H1 (cell line): ENCODE results near the gene SHISA8. TPM values are rescaled to one million over a fixed set of nuclear protein-coding genes. Genes with fewer than 3 reads are reported as not detected.

ENCODE experiments used
- CTCF ChIA-PET: fragments of 300-600 bp; sonication (Branson Sonifier 250); formaldehyde crosslinking; loops from one replicate; lab custom pipeline; 2021; ENCODE audit not compliant: partially characterized antibody; lab: Charles Lee
- POLR2A ChIA-PET: fragments of 300-600 bp; sonication (Branson Sonifier 250); formaldehyde crosslinking; loops from one replicate; lab custom pipeline; 2021; ENCODE audit warnings: inconsistent platforms; ENCODE audit not compliant: partially characterized antibody; lab: Charles Lee
- DNase-seq, 2 experiments: peaks; one replicate each; pipeline versions ENCODE4 v3.0.0 to v3.0.0-alpha.2; 2010 to 2022; ENCODE audit warnings: low spot score in 2 of 2, low read depth in 1 of 2, mixed read lengths in 1 of 2
- FAIRE-seq: peaks from 2 replicates; lab custom pipeline; 2011; peaks lifted over from hg19 to GRCh38; lab: Jason Lieb, UNC
- H2AFZ ChIP-seq: 2 replicates; pipeline ENCODE4 v1.8.1; 2012; ENCODE audit warnings: low read length, inconsistent platforms
- H2AK5ac ChIP-seq: 2 replicates; pipeline ENCODE4 v1.6.1; 2013; ENCODE audit warnings: low read depth, low read length
- H2BK120ac ChIP-seq: replicated peaks from 2 replicates; pipeline ENCODE3; 2013; ENCODE audit warnings: low read depth, low read length, inconsistent platforms
- H2BK12ac ChIP-seq: 2 replicates; pipeline ENCODE4 v1.6.1; 2013; ENCODE audit warnings: low read depth, low read length
- H2BK15ac ChIP-seq: 2 replicates; pipeline ENCODE4 v1.6.1; 2013; ENCODE audit warnings: low read length
- H2BK20ac ChIP-seq: 2 replicates; pipeline ENCODE4 v1.6.1; 2013; ENCODE audit warnings: low read length
- H2BK5ac ChIP-seq: 2 replicates; pipeline ENCODE4 v1.6.1; 2013; ENCODE audit warnings: low read depth, low read length
- H3K14ac ChIP-seq: 2 replicates; pipeline ENCODE4 v1.6.1; 2013; ENCODE audit warnings: inconsistent platforms; ENCODE audit not compliant: insufficient read length
- H3K18ac ChIP-seq: 2 replicates; pipeline ENCODE4 v1.6.1; 2013; ENCODE audit warnings: low read length; ENCODE audit errors: extremely low read depth
- H3K23ac ChIP-seq: 2 replicates; pipeline ENCODE4 v1.6.1; 2013; ENCODE audit warnings: inconsistent platforms; ENCODE audit not compliant: insufficient read length
- H3K23me2 ChIP-seq: 2 replicates; pipeline ENCODE4 v1.6.1; 2013; ENCODE audit warnings: low read depth, low read length
- H3K27ac ChIP-seq: 2 replicates; pipeline ENCODE4 v1.6.1; 2011; ENCODE audit warnings: low read depth, low read length, inconsistent platforms
- H3K27me3 ChIP-seq, 4 experiments: replicated peaks in 1 of 4; 1 replicate in 1 of 4; 2 replicates in 3 of 4; pipeline versions ENCODE4 v1.6.1 to v1.8.1; 2011 to 2013; ENCODE audit warnings: low read length in 3 of 4, mild to moderate bottlenecking in 3 of 4, inconsistent platforms in 2 of 4, mixed read lengths in 2 of 4, moderate library complexity in 1 of 4; ENCODE audit not compliant: control insufficient read depth in 3 of 4, insufficient read depth in 3 of 4; ENCODE audit errors: extremely low read depth in 1 of 4
- H3K36me3 ChIP-seq, 4 experiments: 2 replicates each; pipeline versions ENCODE4 v1.6.1 to v1.8.1; 2011 to 2013; ENCODE audit warnings: mild to moderate bottlenecking in 4 of 4, low read length in 3 of 4, moderate library complexity in 2 of 4, control low read depth in 1 of 4, inconsistent platforms in 1 of 4; ENCODE audit not compliant: insufficient read depth in 4 of 4, control insufficient read depth in 2 of 4
- H3K4ac ChIP-seq: replicated peaks from 2 replicates; pipeline ENCODE3; 2013; ENCODE audit warnings: low read length, low read depth, mixed read lengths, inconsistent platforms; ENCODE audit not compliant: insufficient read length
- H3K4me1 ChIP-seq, 4 experiments: replicated peaks in 1 of 4; 1 replicate in 1 of 4; 2 replicates in 3 of 4; pipeline versions ENCODE4 v1.6.1 to v1.8.1; 2011 to 2013; ENCODE audit warnings: low read length in 3 of 4, inconsistent platforms in 2 of 4, mixed read lengths in 1 of 4; ENCODE audit not compliant: insufficient read depth in 4 of 4, control insufficient read depth in 3 of 4
- H3K4me2 ChIP-seq, 2 experiments: 2 replicates each; pipeline versions ENCODE4 v1.6.1 to v1.8.1; 2011 to 2013; ENCODE audit warnings: low read depth in 2 of 2, low read length in 2 of 2, control low read depth in 1 of 2, inconsistent platforms in 1 of 2, mild to moderate bottlenecking in 1 of 2; ENCODE audit not compliant: insufficient read depth in 1 of 2
- H3K4me3 ChIP-seq, 4 experiments: fragments of 200-600, 300-600 bp in 1 of 4; sonication (generic), shearing (Covaris generic), sonication (Bioruptor Twin) in 1 of 4; 2 replicates each; pipeline versions ENCODE4 v1.5.1 to v1.8.1; 2011 to 2016; ENCODE audit warnings: low read length in 4 of 4, low read depth in 3 of 4, control low read depth in 2 of 4, inconsistent platforms in 2 of 4, mild to moderate bottlenecking in 2 of 4, mixed read lengths in 1 of 4, moderate library complexity in 1 of 4; ENCODE audit not compliant: insufficient read depth in 2 of 4; ENCODE audit errors: extremely low read depth in 1 of 4
- H3K56ac ChIP-seq: replicated peaks from 2 replicates; pipeline ENCODE3; 2013; ENCODE audit warnings: low read depth, mild to moderate bottlenecking, mixed read lengths, low read length, inconsistent platforms; ENCODE audit not compliant: insufficient read length
- H3K79me1 ChIP-seq: 2 replicates; pipeline ENCODE4 v1.6.1; 2013; ENCODE audit warnings: low read depth, low read length, control low read depth
- H3K79me2 ChIP-seq, 2 experiments: 2 replicates each; pipeline versions ENCODE4 v1.6.1 to v1.8.1; 2012 to 2013; ENCODE audit warnings: low read length in 2 of 2, mild to moderate bottlenecking in 2 of 2, inconsistent platforms in 1 of 2; ENCODE audit not compliant: insufficient read depth in 2 of 2, control insufficient read depth in 1 of 2
- H3K9ac ChIP-seq, 4 experiments: replicated peaks in 1 of 4; 1 replicate in 1 of 4; 2 replicates in 3 of 4; pipeline versions ENCODE4 v1.6.1 to v1.8.1; 2011 to 2013; ENCODE audit warnings: low read depth in 3 of 4, low read length in 3 of 4, control low read depth in 2 of 4, mild to moderate bottlenecking in 2 of 4, moderate library complexity in 2 of 4, inconsistent platforms in 1 of 4; ENCODE audit errors: extremely low read depth in 1 of 4
- H3K9me3 ChIP-seq, 2 experiments: 2 replicates each; pipeline versions ENCODE4 v1.6.1 to v1.8.1; 2012 to 2013; ENCODE audit warnings: mild to moderate bottlenecking in 2 of 2, moderate library complexity in 2 of 2, control low read depth in 1 of 2, inconsistent platforms in 1 of 2, low read depth in 1 of 2, low read length in 1 of 2, mixed read lengths in 1 of 2; ENCODE audit not compliant: insufficient read depth in 2 of 2
- H4K20me1 ChIP-seq, 2 experiments: replicated peaks in 1 of 2; 2 replicates each; pipeline versions ENCODE3 to v1.8.1; 2011 to 2013; ENCODE audit warnings: inconsistent platforms in 2 of 2, low read length in 2 of 2, mild to moderate bottlenecking in 1 of 2; ENCODE audit not compliant: insufficient read depth in 2 of 2, control insufficient read depth in 1 of 2
- H4K5ac ChIP-seq: 2 replicates; pipeline ENCODE4 v1.6.1; 2013; ENCODE audit warnings: low read length, low read depth, mixed read lengths, inconsistent platforms; ENCODE audit not compliant: insufficient read length
- H4K8ac ChIP-seq: 2 replicates; pipeline ENCODE4 v1.8.0; 2013; ENCODE audit warnings: mild to moderate bottlenecking, moderate library complexity, low read length, inconsistent platforms; ENCODE audit not compliant: insufficient read depth; ENCODE audit errors: extremely low read depth
- H4K91ac ChIP-seq: replicated peaks from 2 replicates; pipeline ENCODE3; 2013; ENCODE audit warnings: low read length, mixed read lengths, inconsistent platforms; ENCODE audit not compliant: insufficient read length
- TAF1 ChIP-seq: IDR thresholded peaks from 2 replicates; pipeline ENCODE4 v1.6.1; 2011; ENCODE audit warnings: mild to moderate bottlenecking, low read depth, low read length
- USF2 ChIP-seq: IDR thresholded peaks from 2 replicates; pipeline ENCODE4 v1.6.1; 2011; ENCODE audit warnings: low read length, improper control_type of control experiment
- WGBS, 2 experiments: shearing (Covaris generic) in 1 of 2; methylation state at CpG; one replicate each; pipeline versions ENCODE4 v1.1.6 to v1.1.7; 2013 to 2015; ENCODE audit warnings: low lambda C conversion rate in 2 of 2, mixed read lengths in 2 of 2, inconsistent platforms in 1 of 2, low coverage in 1 of 2, missing lambda C conversion rate in 1 of 2; ENCODE audit not compliant: insufficient replicate concordance in 2 of 2, insufficient coverage in 1 of 2, insufficient read length in 1 of 2; ENCODE audit errors: extremely low coverage in 1 of 2, missing lambda C conversion rate in 1 of 2; 5-methylcytosine and 5-hydroxymethylcytosine counted together
- polyA plus RNA-seq, 7 experiments: library from polyadenylated mRNA; depleted of rRNA in 3 of 7; stranded (reverse) in 5 of 7; unstranded in 2 of 7; fragments of >200 nt in 5 of 7; fragments of 200-250 nt in 2 of 7; gene quantifications; 1 replicate in 5 of 7; 2 replicates in 1 of 7; 4 replicates in 1 of 7; pipeline versions ENCODE4 v1.2.1 to v1.2.3, GENCODE V29; 2011 to 2013; ENCODE audit warnings: missing spikeins in 2 of 7, mixed read lengths in 2 of 7
- total RNA-seq: library from RNA; stranded (reverse); fragmentation: NEBNext Ultra II Directional; extraction: Animal tissue kit (Norgen Biotek cat#: 25700); gene quantifications from 2 replicates; pipeline ENCODE4 v1.2.1, GENCODE V29; 2021

SHISA8 gene
- total and polyA plus RNA-seq, 2 of the 8 experiments (the other 6 are each of a cell fraction or from before 2014, with no cell fraction given): 0.14 to 0.89 TPM

GRCh38 chr22:41904450-41905410, 10.1 kb downstream of the SHISA8 start:
- H4K8ac ChIP-seq: no peak overlapping the region
- no peak overlapping the region for H2BK5ac ChIP-seq
- H3K27me3 ChIP-seq: peaks cover 7 to 15% (median 11%) of the 10 kb centered on the region in 4 experiments
- no peak overlapping the region for H3K4ac ChIP-seq
- H2BK120ac ChIP-seq: no peak overlapping the region
- no peak overlapping the region for H2BK12ac ChIP-seq
- peaks cover 2% of the 10 kb centered on the region; the same call in 1 of the 2 replicates for H3K23me2 ChIP-seq
- CTCF ChIA-PET: interaction anchor here (0.8 to 2.8 kb wide), 8 partner anchors 11 to 46 kb away, joined by 3 to 11 read pairs (median 4); partner anchors contain the start of gene CENPM
- TF ChIP-seq TAF1 (no peak), USF2 (no peak)
- H3K23ac ChIP-seq: no peak overlapping the region
- 85% methylated on average over 24 of the region's 24 CpGs; no CpG with 5 or more reads in 1 of the 2 experiments for WGBS, 2 experiments
- H2BK20ac ChIP-seq: no peak overlapping the region
- no peaks in the 10 kb centered on the region for H3K79me2 ChIP-seq
- H3K56ac ChIP-seq: no peak overlapping the region
- H3K14ac ChIP-seq: no peak overlapping the region
- no peak overlapping the region for H3K18ac ChIP-seq
- H2BK15ac ChIP-seq: no peak overlapping the region
- no peak overlapping the region for H3K4me3 ChIP-seq
- no peak for FAIRE-seq
- peaks cover 21 to 48% (median 34%) of the 10 kb centered on the region in 4 experiments for H3K36me3 ChIP-seq
- no peak overlapping the region for H3K27ac ChIP-seq
- H3K4me1 ChIP-seq: peaks cover 0 to 15% (median 4%) of the 10 kb centered on the region in 4 experiments; a peak in 3 of 7 replicates
- H4K20me1 ChIP-seq: peaks cover 15 to 27% of the 10 kb centered on the region in 2 experiments
- no peak overlapping the region for H3K4me2 ChIP-seq
- no peak overlapping the region for H2AFZ ChIP-seq
- no peak overlapping the region for H3K9ac ChIP-seq
- POLR2A ChIA-PET: interaction anchor here (1.0 to 1.9 kb wide), 3 partner anchors 11 to 237 kb away, joined by 3 to 6 read pairs (median 5); no protein-coding TSS in a partner anchor
- no peaks in the 10 kb centered on the region for H3K79me1 ChIP-seq
- no peak overlapping the region for H4K91ac ChIP-seq
- DNase-seq: no peak
- H2AK5ac ChIP-seq: no peak overlapping the region
- H4K5ac ChIP-seq: no peak overlapping the region
- no peaks in the 10 kb centered on the region for H3K9me3 ChIP-seq
